HL-60 (cell line): ENCODE data around the gene MACROD2.

Experiments
- DNase-seq, 2 experiments: peaks; one replicate each; pipeline ENCODE4 v3.0.0-alpha.2; 2010 to 2020; ENCODE audit warnings: low read depth in 1 of 2, low spot score in 1 of 2
- H3K27ac ChIP-seq: fragments of 250-450 bp; sonication (Bioruptor Pico); replicated peaks from 2 replicates; pipeline ENCODE4 v1.5.1; 2020; ENCODE audit warnings: mild to moderate bottlenecking, moderate library complexity
- H3K27me3 ChIP-seq: fragments of 250-450 bp; sonication (Bioruptor Pico); 2 replicates; pipeline ENCODE4 v1.5.1; 2021; ENCODE audit warnings: mild to moderate bottlenecking, moderate library complexity; ENCODE audit not compliant: insufficient read depth, poor library complexity, severe bottlenecking
- H3K4me3 ChIP-seq: replicated peaks from 2 replicates; pipeline ENCODE4 v1.5.1; 2011; ENCODE audit warnings: mild to moderate bottlenecking, control low read depth, low read length; ENCODE audit not compliant: insufficient read depth
- GABPA ChIP-seq: IDR thresholded peaks from 2 replicates; pipeline ENCODE4 v1.6.1; 2012; ENCODE audit warnings: low read depth
- POLR2AphosphoS5 ChIP-seq: IDR thresholded peaks from 2 replicates; pipeline ENCODE4 v1.6.1; 2012; ENCODE audit warnings: low read depth
- SPI1 ChIP-seq: IDR thresholded peaks from 2 replicates; pipeline ENCODE4 v1.6.1; 2012; ENCODE audit warnings: low read depth, mild to moderate bottlenecking, borderline replicate concordance
- TF ChIP-seq, protein P1 (sequence below): IDR thresholded peaks from 2 replicates; pipeline ENCODE4 v1.6.1; 2012; ENCODE audit warnings: low read depth; ENCODE audit not compliant: insufficient replicate concordance
- TF ChIP-seq, protein P2 (sequence below): IDR thresholded peaks from one replicate; pipeline ENCODE4 v1.5.1; 2011; ENCODE audit warnings: low read length, control low read depth, inconsistent platforms; ENCODE audit not compliant: insufficient read depth

The MACROD2 gene

DNA sequence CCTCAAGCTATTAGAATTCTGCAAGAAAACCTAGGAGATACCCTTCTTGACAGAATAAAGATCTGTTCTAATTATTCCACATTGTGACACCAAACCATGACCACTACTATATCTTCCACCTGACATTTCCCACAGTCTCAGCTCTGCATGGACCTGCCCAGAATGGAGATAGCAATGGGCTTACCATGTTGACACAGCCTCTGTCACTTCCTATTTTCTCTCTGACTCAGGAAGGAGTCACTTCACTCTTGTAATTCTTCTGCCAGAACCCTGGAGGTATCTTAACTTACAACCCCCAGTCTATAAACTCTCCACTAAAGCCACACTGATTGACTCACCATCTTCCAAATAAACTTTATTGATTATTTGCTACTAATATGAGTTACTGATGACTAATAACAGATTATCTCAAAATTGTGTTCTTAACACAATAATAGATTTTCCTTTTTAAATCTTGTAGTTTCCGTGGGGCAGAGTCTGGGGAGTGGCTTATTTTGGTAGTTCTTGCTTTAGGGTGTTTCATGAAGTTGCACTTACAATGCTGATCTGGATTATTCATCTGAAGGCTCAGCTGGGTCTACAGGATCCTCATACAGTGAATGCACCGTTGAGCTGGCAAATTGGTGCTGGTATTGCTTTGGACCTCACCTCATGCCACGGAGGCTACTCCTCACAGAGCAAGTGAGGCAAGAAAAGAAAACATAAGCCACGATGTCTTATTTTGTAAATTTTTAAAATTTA is 1708.0 kb downstream of the MACROD2 start:
- Histone ChIP-seq H3K4me3 (no peak overlapping the region), H3K27me3 (no peaks in the 10 kb centered on the region), H3K27ac (no peak overlapping the region)
- TF ChIP-seq SPI1: 0 out of 2 replicates have a peak, but pooled peaks have one; percentile 4
- TF ChIP-seq, protein P1, sequence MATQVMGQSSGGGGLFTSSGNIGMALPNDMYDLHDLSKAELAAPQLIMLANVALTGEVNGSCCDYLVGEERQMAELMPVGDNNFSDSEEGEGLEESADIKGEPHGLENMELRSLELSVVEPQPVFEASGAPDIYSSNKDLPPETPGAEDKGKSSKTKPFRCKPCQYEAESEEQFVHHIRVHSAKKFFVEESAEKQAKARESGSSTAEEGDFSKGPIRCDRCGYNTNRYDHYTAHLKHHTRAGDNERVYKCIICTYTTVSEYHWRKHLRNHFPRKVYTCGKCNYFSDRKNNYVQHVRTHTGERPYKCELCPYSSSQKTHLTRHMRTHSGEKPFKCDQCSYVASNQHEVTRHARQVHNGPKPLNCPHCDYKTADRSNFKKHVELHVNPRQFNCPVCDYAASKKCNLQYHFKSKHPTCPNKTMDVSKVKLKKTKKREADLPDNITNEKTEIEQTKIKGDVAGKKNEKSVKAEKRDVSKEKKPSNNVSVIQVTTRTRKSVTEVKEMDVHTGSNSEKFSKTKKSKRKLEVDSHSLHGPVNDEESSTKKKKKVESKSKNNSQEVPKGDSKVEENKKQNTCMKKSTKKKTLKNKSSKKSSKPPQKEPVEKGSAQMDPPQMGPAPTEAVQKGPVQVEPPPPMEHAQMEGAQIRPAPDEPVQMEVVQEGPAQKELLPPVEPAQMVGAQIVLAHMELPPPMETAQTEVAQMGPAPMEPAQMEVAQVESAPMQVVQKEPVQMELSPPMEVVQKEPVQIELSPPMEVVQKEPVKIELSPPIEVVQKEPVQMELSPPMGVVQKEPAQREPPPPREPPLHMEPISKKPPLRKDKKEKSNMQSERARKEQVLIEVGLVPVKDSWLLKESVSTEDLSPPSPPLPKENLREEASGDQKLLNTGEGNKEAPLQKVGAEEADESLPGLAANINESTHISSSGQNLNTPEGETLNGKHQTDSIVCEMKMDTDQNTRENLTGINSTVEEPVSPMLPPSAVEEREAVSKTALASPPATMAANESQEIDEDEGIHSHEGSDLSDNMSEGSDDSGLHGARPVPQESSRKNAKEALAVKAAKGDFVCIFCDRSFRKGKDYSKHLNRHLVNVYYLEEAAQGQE: no peak
- no peak for DNase-seq

DNA sequence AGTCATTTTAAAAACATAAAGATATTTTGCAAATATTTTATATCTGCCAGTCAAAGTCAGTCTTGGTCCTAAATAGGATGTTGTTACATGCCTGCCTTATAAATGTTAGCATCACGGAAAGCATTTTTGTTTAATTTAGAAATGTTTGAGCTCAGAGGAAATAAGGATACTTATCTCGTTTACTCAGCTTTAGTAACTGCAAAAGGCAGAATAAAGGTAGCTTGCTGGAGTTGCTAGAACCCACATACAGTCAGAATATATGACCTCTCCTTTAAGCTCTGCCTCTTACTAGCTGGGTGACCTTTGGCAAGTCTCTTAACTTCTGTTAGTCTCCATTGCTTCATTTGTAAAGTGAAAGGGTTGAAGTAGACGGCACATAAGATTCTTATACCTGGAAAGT is 1710.7 kb downstream of the MACROD2 start:
- TF ChIP-seq, protein P1: no peak
- TF ChIP-seq, protein P2, sequence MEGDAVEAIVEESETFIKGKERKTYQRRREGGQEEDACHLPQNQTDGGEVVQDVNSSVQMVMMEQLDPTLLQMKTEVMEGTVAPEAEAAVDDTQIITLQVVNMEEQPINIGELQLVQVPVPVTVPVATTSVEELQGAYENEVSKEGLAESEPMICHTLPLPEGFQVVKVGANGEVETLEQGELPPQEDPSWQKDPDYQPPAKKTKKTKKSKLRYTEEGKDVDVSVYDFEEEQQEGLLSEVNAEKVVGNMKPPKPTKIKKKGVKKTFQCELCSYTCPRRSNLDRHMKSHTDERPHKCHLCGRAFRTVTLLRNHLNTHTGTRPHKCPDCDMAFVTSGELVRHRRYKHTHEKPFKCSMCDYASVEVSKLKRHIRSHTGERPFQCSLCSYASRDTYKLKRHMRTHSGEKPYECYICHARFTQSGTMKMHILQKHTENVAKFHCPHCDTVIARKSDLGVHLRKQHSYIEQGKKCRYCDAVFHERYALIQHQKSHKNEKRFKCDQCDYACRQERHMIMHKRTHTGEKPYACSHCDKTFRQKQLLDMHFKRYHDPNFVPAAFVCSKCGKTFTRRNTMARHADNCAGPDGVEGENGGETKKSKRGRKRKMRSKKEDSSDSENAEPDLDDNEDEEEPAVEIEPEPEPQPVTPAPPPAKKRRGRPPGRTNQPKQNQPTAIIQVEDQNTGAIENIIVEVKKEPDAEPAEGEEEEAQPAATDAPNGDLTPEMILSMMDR: no peak
- TF ChIP-seq GABPA: no peak
- no peak for TF ChIP-seq SPI1
- TF ChIP-seq POLR2AphosphoS5: no peak
- no peak for DNase-seq

DNA sequence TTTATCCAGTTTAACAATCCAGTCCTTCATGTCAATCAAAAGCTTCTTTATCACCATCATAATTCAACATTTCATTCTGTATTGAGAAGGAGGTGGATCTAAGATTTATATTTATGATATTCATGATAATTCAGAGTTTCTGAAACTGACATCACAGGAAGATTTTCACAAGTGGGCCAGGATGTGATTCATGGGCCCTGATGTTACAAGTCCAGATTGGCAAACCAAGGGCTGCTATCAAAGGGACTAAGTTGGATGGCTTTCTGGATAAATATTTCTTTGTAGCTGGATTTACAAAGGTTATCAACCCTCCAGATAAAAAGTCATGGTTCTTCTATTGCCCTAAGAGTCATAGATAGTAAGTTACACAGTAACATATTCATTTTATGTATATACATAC is 1711.4 kb downstream of the MACROD2 start:
- Histone ChIP-seq H3K4me3 (no peak overlapping the region), H3K27me3 (no peaks in the 10 kb centered on the region), H3K27ac (no peak overlapping the region)
- TF ChIP-seq, protein P1: no peak
- TF ChIP-seq SPI1: no peak
- TF ChIP-seq POLR2AphosphoS5: no peak
- no peak for TF ChIP-seq GABPA
- TF ChIP-seq, protein P2: no peak
- DNase-seq: no peak

More for the DNA sequence above, 1710.7 kb downstream of the MACROD2 start:
- Histone ChIP-seq H3K27ac (no peak overlapping the region), H3K27me3 (no peaks in the 10 kb centered on the region), H3K4me3 (no peak overlapping the region)
